ENCODE measurements around the gene AGXT. TPM values are rescaled to one million over a fixed set of nuclear protein-coding genes. Genes with fewer than 3 reads are reported as not detected.

The AGXT gene
- total RNA-seq, 4 donors from 2014 or later = not detected

GRCh38 chr2:240891492-240892340 lies 23.1 kb downstream of the AGXT start:
- 77% methylated on average over 17 of the region's 20 CpGs; no CpG with 5 or more reads in 1 of the 2 donors for WGBS, 2 donors
- DNase-seq = no peak

DNA sequence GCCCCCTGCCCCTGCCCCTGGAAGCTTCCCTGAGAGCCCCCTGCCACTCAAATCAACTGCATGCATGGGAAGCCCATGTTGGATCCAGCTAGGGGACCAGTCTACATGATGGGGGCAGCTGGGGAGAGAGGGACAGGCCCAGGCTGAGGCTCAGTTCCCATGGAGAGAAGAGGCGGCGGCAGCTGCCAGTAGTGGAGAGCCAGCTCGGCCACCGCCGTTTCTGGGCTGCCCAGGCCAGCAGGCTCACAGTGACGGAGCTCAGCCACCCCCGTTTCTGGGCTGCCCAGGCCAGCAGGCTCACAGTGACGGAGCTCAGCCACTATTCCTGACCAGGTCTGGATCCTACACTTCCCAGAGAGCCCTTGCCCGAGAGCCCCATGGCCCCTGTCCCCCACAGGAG lies 23.7 kb downstream of the AGXT start:
- WGBS, 2 donors = 72 to 96% methylated on average over 4 of the region's 9 CpGs
- Histone ChIP-seq H3K27me3 (peaks cover 0 to 3% (median 0%) of the 10 kb centered on the region in 4 donors), H3K9me3 (no peaks in the 10 kb centered on the region), H3K36me3 (peaks cover 0 to 42% (median 4%) of the 10 kb centered on the region in 3 donors), H3K4me3 (peak overlapping the region in 3 of 4 donors; percentile 39 to 57 (median 53)), H3K27ac (peak overlapping the region in 3 of 4 donors; percentile 92), H3K4me1 (peaks cover 19 to 81% (median 20%) of the 10 kb centered on the region in 3 donors)
- no peak for DNase-seq
- no peak for TF ChIP-seq CTCF (IDR thresholded peaks at IDR 0.05)
- TF ChIP-seq POLR2A (IDR thresholded peaks at IDR 0.05) = no peak
- intact Hi-C loops (cut with DNase I) = no loop called here

More at GRCh38 chr2:240891492-240892340, 23.1 kb downstream of the AGXT start:
- Histone ChIP-seq H3K9me3 (no peaks in the 10 kb centered on the region), H3K27ac (peak overlapping the region in 3 of 4 donors; percentile 92), H3K4me1 (peaks cover 14 to 74% (median 14%) of the 10 kb centered on the region in 3 donors), H3K36me3 (peaks cover 0 to 48% (median 4%) of the 10 kb centered on the region in 3 donors), H3K27me3 (peaks cover 0 to 3% (median 0%) of the 10 kb centered on the region in 4 donors), H3K4me3 (peak overlapping the region in 3 of 4 donors; percentile 39 to 57 (median 53))
- intact Hi-C loops (cut with DNase I) = no loop called here
- no peak for TF ChIP-seq CTCF (IDR thresholded peaks at IDR 0.05)
- no peak for TF ChIP-seq POLR2A (IDR thresholded peaks at IDR 0.05)

GRCh38 chr2:240892925-240893324 lies 24.3 kb downstream of the AGXT start:
- H3K4me1 ChIP-seq = peaks cover 24 to 86% (median 25%) of the 10 kb centered on the region in 3 donors
- TF ChIP-seq POLR2A (IDR thresholded peaks at IDR 0.05) = no peak
- TF ChIP-seq CTCF (IDR thresholded peaks at IDR 0.05) = no peak
- intact Hi-C loops (cut with DNase I) = no loop called here
- peaks cover 0 to 3% (median 0%) of the 10 kb centered on the region in 4 donors for H3K27me3 ChIP-seq
- no peak for DNase-seq
- peak overlapping the region in 3 of 4 donors; percentile 92 for H3K27ac ChIP-seq
- WGBS, 2 donors = 43 to 50% methylated on average over 2 to 4 of the region's 12 CpGs
- peak overlapping the region; percentile 39 to 57 (median 48) for H3K4me3 ChIP-seq
- no peaks in the 10 kb centered on the region for H3K9me3 ChIP-seq
- peaks cover 0 to 36% (median 4%) of the 10 kb centered on the region in 3 donors for H3K36me3 ChIP-seq

DNA sequence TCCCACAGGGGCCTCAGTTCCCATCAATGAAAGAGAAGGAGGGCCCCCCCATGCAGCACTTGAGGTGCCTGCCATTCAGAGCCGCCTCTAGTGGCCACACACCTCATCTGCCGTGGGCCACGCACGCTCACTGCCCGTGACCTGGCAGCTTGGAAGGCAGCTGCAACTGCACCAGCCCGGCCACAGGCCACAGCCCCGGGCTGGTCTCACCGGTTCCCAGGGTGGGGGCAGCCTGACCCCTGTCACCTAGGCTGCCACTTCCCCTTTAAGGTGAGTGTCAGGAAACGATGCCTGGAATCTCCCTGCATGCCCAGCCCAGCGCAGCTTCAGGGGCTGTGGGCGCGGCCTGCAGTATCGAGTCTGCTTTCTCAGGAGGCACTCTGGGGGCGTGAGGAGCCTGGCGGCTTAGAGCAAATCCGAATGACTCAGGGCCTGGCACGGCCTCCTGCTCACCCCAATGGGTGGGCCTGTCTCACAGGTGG lies 24.8 kb downstream of the AGXT start:
- WGBS, 2 donors = no CpG with 5 or more reads among the region's 17 CpGs
- H3K27me3 ChIP-seq = peaks cover 0 to 3% (median 0%) of the 10 kb centered on the region in 4 donors
- H3K36me3 ChIP-seq = peaks cover 0 to 31% (median 4%) of the 10 kb centered on the region in 3 donors
- H3K9me3 ChIP-seq = no peaks in the 10 kb centered on the region
- DNase-seq = no peak
- H3K27ac ChIP-seq = peak overlapping the region; percentile 36 to 92 (median 92)
- intact Hi-C loops (cut with DNase I) = no loop called here
- TF ChIP-seq CTCF (IDR thresholded peaks at IDR 0.05) (peak in 2 of 6 experiments; percentile 14 to 60), POLR2A (IDR thresholded peaks at IDR 0.05) (peak in 1 of 4 donors; percentile 6)
- peaks cover 29 to 91% (median 29%) of the 10 kb centered on the region in 3 donors for H3K4me1 ChIP-seq
- H3K4me3 ChIP-seq = peak overlapping the region; percentile 39 to 57 (median 48)

- Histone ChIP-seq H3K9me3 (no peaks in the 10 kb centered on the region), H3K4me1 (peaks cover 33 to 96% (median 35%) of the 10 kb centered on the region in 3 donors), H3K27me3 (peaks cover 0 to 3% (median 0%) of the 10 kb centered on the region in 4 donors), H3K36me3 (peaks cover 0 to 25% (median 4%) of the 10 kb centered on the region in 3 donors), H3K27ac (peak overlapping the region; percentile 36 to 92 (median 92)), H3K4me3 (peak overlapping the region; percentile 39 to 57 (median 48))
- DNase-seq = no peak
- 44 to 50% methylated on average over 1 to 5 of the region's 9 CpGs for WGBS, 2 donors
- TF ChIP-seq POLR2A (IDR thresholded peaks at IDR 0.05) (no peak), CTCF (IDR thresholded peaks at IDR 0.05) (no peak)
- intact Hi-C loops (cut with DNase I) = no loop called here
Observed at GRCh38 chr2:240894006-240894405, 25.4 kb downstream of the AGXT start.

All from esophagus squamous epithelium (tissue), 5 donors.